HG03571 (cell line): ENCODE results near the gene CALCB.
"Not testable (repeated sequence)": the region's sequence is repeated elsewhere in the genome, so short reads cannot be mapped to it uniquely, and the experiment has no call there.

Source experiments
- ATAC-seq: cut with Tn5 transposase; IDR thresholded peaks from one replicate; pipeline ENCODE4 v1.9.1; 2021; ENCODE audit not compliant: unreplicated experiment

Gene CALCB

GRCh38 chr11:15073361-15074205, at the start of gene CALCB:
Gene CALCB, plus strand, starts transcription at chr11:15073593. Its CDS starts 1,126 bp downstream, at chr11:15074719.
- ATAC-seq: no peak

GRCh38 chr11:15027011-15027410, 46.4 kb upstream of the CALCB start:
- no peak for ATAC-seq

GRCh38 chr11:15027956-15028355, 45.4 kb upstream of the CALCB start:
- ATAC-seq: no peak

GRCh38 chr11:15028379-15028778, 45.0 kb upstream of the CALCB start:
- no peak for ATAC-seq

- not testable (repeated sequence) for ATAC-seq
Measured at GRCh38 chr11:15031945-15032344, 41.4 kb upstream of the CALCB start.

- ATAC-seq: no peak
Measured at GRCh38 chr11:15034687-15035267, 38.6 kb upstream of the CALCB start.

- ATAC-seq: no peak
Measured at GRCh38 chr11:15035283-15035682, 38.1 kb upstream of the CALCB start.

- ATAC-seq: no peak
Measured at GRCh38 chr11:15038963-15039362, 34.4 kb upstream of the CALCB start.

GRCh38 chr11:15045209-15045608, 28.2 kb upstream of the CALCB start:
- ATAC-seq: no peak

- no peak for ATAC-seq
Measured at GRCh38 chr11:15045891-15046290, 27.5 kb upstream of the CALCB start.

- not testable (repeated sequence) for ATAC-seq
Measured at GRCh38 chr11:15046673-15047072, 26.7 kb upstream of the CALCB start.

GRCh38 chr11:15048616-15049015, 24.8 kb upstream of the CALCB start:
- ATAC-seq: no peak

GRCh38 chr11:15053191-15053685, 20.2 kb upstream of the CALCB start:
- no peak for ATAC-seq

- no peak for ATAC-seq
Measured at GRCh38 chr11:15055620-15056356, 17.6 kb upstream of the CALCB start.

- no peak for ATAC-seq
Measured at GRCh38 chr11:15057329-15057728, 16.1 kb upstream of the CALCB start.

GRCh38 chr11:15059132-15059915, 14.1 kb upstream of the CALCB start:
- ATAC-seq: no peak

GRCh38 chr11:15062599-15062998, 10.8 kb upstream of the CALCB start:
- ATAC-seq: no peak

- ATAC-seq: not testable (repeated sequence)
Measured at GRCh38 chr11:15069751-15070150, 3.6 kb upstream of the CALCB start.

- no peak for ATAC-seq
Measured at GRCh38 chr11:15071556-15072255, 1.7 kb upstream of the CALCB start.

- ATAC-seq: no peak
Measured at GRCh38 chr11:15072551-15073143, 746 bp upstream of the CALCB start.
